ENCODE results near the gene KDM5B. TPM values are rescaled to one million over a fixed set of nuclear protein-coding genes. Genes with fewer than 3 reads are reported as not detected.
"Not testable (repeated sequence)": the region's sequence is repeated elsewhere in the genome, so short reads cannot be mapped to it uniquely, and the experiment has no call there.

KDM5B gene
- total RNA-seq, 1 donor from 2014 or later = 46.1 TPM

- not testable (repeated sequence) for DNase-seq (ENCODE audit: low read depth in 2 of 2)
These were observed 94.0 kb downstream of the KDM5B start for GRCh38 chr1:202714202-202714601.

- DNase-seq (ENCODE audit: low read depth in 2 of 2) = peak in 1 of 2 donors; percentile 82
These were observed 95.1 kb downstream of the KDM5B start for GRCh38 chr1:202713110-202713509.

DNA sequence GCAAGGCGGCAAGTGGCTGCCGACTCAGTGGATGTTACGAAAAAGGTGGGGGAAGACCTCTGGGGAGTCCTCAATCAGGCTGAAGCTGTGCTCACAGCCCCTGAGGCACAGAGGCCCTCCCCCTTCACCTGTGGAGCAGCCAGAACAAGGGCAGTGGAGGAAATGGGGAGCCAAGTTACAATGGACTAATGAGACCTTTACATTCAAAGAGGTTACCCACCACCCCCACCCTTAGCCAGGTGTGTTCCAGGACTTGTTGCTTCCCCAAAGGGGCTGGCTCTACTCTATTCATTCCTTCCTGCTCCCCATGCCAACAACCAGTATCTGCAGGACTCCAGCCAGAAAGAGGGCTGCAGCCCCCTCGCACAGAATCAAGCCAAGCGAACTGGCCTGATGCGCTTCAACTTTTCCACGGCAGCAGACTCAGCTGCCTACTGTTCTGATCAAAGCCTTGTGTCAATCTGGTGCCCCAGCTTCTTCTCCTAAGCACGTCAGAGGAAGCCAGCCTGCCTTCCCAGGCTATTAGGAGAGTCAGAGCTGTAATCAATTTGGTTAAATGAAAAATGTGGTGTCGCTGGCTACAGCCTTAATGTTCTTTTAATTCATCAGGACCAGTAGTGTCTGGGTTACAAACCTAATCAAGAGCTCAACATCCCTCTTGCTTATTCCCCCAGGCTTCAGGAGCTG lies 96.1 kb downstream of the KDM5B start:
- no peak for DNase-seq (ENCODE audit: low read depth in 2 of 2)

DNA sequence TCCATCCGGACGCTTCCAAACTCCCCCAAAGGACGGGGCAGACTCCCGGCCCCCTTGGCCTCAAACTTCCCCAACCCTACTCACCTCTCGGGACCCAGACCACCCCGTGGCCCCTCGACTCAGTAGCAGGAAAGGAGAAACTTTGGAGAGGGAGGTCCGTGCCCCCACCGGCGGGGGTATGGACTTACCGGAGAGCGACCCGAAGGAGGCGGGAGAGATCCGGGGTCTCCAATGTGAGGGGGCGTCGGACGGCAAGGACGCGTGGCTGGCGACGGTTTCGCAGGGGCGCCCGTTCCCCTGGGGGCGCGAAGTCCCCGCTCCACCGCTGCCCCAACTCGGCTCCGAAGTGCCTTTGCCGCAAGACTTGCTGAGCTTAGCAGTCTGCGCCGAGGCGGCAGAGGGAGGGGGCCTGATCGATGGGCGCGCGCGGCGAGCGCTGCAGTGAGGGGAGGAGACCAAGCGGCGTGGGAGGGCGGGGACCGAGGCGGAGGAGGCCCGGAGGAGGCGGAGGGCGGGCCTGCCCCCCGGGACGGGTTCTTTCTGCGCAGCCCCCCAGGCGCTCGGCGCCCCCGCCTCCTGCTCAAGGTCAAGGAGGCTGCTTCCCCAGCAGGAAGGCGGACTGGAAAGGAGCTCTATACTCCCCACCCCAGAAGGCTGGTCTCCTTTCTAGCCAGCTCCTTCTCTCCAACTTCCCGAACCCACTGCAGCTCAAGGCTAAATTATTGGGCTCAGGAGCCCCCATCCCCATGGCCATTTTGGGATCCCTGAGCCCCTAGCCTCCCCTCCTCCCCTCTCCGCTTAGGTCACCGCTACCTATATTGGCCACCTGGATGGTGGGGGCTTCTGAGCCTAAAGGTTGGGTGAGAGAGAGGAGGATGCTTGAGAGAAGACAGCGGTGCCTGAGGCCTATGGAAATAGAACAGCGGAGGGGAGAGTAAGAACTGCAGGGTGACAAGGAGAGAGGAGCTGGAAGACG lies 97.9 kb downstream of the KDM5B start, which contains the start of gene SYT2:
Gene SYT2, minus strand, starts transcription at position 385 of the 976 bp plus-strand sequence. CDS start 104,682 bp downstream, outside the sequence.
- DNase-seq (ENCODE audit: low read depth in 2 of 2) = peak in 1 of 2 donors; percentile 17

- DNase-seq (ENCODE audit: low read depth in 2 of 2) = no peak
These were observed 98.8 kb downstream of the KDM5B start for GRCh38 chr1:202709276-202710041.

- no peak for DNase-seq (ENCODE audit: low read depth in 2 of 2)
These were observed 99.6 kb downstream of the KDM5B start for GRCh38 chr1:202708456-202709275.

DNA sequence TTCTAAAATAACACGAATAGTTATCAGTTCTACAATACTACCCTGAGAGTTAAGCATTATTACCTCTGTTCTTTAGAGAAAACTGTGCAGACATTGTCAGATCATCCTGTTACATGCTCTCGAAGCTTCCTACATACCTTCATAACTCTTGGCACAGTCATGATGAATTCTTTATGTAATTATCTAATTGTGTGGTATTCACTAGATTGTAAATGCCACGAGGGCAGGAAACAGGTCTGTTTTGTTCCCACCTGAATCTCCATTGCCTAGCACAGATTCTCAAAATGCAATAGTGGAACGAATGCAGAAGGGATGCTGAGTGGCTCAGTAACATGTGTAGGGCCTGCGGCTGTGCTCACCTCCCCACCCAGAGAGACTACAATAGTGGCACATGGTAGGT lies 101.4 kb downstream of the KDM5B start:
- no peak for DNase-seq (ENCODE audit: low read depth in 2 of 2)

DNA sequence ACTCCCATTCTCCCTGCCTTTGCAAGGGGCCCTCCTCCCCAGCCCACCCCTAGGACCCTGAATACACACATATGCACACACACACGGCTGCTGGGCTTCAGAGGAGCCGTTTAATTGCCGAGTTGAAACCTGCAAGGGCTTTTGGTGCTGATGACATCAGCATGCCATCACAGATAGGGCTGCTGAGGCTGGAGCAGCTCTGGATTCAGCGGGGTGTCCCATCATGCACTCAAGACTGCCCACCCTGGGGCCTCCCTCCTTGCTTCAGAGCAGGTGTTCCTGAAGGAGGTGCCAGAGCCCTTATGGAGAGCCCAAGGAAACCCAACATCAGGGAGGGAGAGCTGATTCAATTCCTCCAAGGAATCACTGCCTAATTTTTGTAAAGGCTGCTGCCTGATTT lies 103.6 kb downstream of the KDM5B start:
- no peak for DNase-seq (ENCODE audit: low read depth in 2 of 2)

DNA sequence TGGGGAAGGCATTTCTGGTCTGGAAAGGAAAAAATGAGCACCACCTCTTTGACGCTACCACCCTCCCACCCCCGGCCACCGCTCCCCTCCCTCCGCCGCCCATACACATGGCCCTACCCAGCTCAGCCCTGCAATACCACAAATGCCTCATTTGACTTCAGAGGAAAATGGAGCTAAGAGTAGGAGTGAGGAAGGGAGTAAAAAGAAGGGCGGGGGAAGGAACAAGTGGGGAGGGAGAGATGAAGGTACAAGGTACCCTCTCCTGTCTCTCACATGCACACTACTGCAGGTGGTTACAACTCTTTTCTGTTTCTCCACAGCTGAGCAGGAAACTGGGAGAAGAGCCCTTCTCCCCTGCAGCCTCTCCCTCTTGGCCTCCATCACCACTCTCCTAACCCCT lies 105.0 kb downstream of the KDM5B start:
- DNase-seq (ENCODE audit: low read depth in 2 of 2) = no peak

DNA sequence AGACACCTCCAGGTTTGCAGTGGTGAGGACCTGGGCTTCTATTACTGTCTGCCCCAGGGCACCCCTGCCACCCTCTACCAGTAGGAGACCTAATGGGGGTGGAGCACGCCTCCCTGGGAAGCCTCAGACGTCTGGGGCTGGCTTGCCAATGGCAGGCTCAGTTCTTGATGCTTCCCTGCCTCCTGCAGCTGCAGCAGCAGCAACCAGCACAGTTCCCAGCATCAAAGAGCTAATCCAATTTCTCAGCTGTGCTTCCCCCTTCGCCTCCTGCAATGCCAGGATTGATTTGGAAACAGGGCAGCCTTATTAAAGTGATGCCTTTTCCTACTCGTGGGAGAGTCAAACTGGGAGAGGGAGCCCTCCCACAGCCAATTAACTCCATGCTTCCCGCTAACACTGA lies 106.1 kb downstream of the KDM5B start:
- DNase-seq (ENCODE audit: low read depth in 2 of 2) = no peak

- no peak for DNase-seq (ENCODE audit: low read depth in 2 of 2)
These were observed 107.0 kb downstream of the KDM5B start for GRCh38 chr1:202701200-202701599.

DNA sequence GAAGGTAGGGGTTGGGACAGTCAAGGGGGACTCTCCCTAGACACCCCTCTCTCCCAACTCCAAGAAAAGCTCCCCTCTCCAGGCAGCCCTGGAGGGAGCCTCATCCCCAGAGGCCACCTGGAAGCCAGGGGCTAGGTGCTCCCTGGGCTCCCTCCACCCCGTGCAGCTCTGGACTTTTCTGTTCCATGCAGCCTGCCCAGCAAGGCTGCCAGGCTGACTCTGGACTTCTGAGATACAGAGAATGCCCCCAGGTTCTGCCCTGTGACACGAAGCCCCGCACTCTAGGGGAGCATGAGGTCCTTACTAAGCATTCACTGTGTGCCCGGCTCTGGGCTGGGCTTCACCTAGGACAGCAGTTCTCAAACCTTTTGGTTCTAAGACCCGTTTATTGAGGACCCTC lies 108.2 kb downstream of the KDM5B start:
- DNase-seq (ENCODE audit: low read depth in 2 of 2) = no peak

- DNase-seq (ENCODE audit: low read depth in 2 of 2) = no peak
These were observed 109.9 kb downstream of the KDM5B start for GRCh38 chr1:202698276-202698675.

GRCh38 chr1:202697038-202697437 lies 111.2 kb downstream of the KDM5B start:
- DNase-seq (ENCODE audit: low read depth in 2 of 2) = no peak

DNA sequence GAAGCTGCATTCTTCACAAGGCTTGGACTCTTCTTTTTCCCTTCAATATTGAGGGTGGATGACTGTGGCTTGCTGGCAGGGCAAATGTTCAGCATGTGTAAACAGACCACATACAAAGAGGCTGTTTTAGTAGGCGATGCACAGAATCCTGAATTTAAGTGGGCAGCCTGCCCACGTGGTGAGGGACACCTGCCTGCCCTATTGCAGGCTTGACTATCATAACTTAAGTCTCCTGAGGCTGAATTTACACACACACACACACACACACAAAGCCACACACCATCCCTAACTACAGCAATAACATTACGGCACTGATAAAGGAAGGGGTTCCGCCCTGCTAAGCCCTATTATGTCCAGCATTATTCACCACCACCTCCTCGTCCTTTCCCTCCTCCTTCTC lies 113.9 kb downstream of the KDM5B start:
- DNase-seq (ENCODE audit: low read depth in 2 of 2) = no peak

GRCh38 chr1:202692959-202693555 lies 115.2 kb downstream of the KDM5B start:
- peak; percentile 33 to 70 for DNase-seq (ENCODE audit: low read depth in 2 of 2)

DNA sequence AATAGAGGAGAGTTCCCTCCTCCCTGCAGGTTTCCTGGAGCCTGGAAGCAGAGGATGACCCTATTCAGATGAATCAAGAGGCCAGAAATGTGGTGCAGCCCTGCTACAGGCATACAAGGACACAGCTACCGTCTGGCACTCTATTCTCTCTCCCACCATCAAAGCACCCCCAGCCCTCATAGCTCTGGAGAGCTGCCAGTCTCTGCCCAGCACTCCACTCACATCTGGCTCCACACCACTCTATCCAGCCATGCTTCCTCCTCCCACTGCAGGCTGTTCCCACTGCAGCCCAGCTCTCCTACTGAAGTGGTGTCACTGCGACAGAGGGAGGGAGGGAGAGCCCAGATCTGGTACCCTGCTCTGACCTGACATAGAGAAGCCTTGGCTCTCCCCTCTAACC lies 116.4 kb downstream of the KDM5B start:
- DNase-seq (ENCODE audit: low read depth in 2 of 2) = no peak

GRCh38 chr1:202689493-202690342 lies 118.5 kb downstream of the KDM5B start:
- no peak for DNase-seq (ENCODE audit: low read depth in 2 of 2)

DNA sequence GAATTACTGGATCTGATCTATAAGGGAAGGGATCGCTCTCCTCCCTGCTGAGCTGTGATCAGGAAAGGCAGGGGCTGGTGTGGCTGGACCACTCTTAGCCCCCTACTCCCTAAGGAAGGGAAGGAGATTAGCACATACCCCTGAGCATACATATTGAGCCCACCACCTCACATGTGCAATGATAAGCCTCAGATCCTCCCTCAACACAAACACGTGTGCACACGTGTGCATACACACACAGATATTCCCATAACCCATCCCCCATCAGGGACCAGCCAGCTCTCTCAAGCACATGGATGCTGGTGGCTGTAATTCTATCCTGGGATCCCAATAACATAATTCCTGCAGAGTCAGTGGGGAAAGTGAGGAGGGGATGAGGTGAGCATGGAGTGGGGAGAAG lies 119.1 kb downstream of the KDM5B start:
- no peak for DNase-seq (ENCODE audit: low read depth in 2 of 2)

DNA sequence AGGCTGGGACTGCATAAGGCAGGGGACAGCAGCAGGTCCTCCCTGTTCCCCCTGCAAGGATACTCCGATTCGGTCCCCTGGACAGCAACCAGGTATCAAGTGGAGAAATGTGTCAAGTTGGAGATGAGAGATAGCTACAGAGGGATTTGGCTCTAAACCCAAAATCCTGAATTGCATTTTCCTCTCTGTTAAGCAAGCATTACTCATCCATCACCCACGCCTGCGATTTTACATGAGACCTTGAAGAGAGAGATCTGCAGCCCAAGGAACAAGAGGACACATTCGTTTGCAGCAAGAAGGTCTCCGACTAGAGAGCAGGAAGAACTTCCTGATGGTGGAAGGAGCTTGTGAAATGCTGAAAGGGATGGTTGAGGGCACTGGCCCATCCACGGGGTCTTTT lies 119.8 kb downstream of the KDM5B start:
- no peak for DNase-seq (ENCODE audit: low read depth in 2 of 2)

Measured in dermis microvascular lymphatic vessel endothelial cell (primary cell).